Stimulated activated CD8-positive, alpha-beta memory T cell treated with anti-CD3 and anti-CD28 coated beads, Interleukin-7, amount 100 ng/mL, for 24 hours (primary cell): ENCODE data around the gene IGSF11.

Source experiments
- DNase-seq: peaks from one replicate; pipeline ENCODE4 v3.0.0-alpha.2; 2020; ENCODE audit warnings: low read depth

The IGSF11 gene

DNA sequence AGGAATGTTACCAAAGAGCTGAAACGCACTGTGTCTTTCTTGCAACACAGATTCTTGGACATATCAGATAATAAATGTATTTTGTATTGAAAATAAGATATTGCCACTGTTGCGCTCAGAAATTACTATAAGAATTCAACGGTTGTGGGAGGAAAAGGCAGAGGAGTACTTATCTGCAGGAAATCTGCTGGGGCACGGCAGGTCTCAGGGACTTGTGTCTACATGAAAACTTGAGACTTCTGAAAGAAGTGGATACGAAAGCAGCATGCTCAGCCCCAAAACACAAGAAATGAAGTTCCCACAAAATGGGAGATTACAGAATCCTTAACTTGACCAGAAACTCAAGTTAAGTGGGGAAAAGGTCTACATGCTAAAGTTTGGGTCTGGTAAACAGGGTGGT, 86.5 kb downstream of the IGSF11 start:
- no peak for DNase-seq

DNA sequence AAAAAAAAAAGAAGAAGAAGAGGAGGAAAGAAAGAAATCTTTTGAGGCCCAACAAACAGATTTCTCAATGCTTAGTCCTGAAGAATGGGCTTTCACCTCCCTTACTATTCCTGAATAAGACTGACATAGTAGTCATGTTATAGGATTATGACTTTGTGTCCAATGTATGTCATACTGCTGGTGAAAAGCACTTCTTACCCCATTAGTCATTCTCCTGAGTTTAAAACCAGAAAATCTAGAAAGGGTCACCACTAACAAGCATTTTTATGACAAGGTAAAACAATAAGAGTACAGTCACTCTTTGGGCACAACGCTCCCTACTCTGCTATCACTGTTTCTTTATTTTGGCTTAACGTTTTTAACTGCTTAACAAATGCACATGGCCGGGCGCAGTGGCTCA, 88.2 kb downstream of the IGSF11 start:
- DNase-seq: no peak

DNA sequence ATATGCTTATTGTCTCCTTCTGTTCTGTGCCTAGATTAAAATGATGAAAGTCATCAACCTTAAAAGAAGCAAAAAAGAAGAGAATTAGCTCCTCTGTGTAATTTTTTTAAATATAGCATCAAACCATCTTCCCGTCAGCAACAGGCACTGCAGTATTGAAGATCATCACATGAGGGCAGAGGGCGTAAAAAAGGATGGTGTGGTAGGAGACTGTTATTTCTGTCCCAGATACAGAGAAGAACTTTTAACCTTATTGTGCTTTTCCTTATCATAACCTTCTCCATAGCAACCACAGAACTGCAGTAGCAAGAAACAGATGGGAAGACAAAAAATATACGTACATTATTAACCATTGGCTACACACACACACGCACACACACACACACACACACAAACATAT, 88.8 kb downstream of the IGSF11 start:
- no peak for DNase-seq

DNA sequence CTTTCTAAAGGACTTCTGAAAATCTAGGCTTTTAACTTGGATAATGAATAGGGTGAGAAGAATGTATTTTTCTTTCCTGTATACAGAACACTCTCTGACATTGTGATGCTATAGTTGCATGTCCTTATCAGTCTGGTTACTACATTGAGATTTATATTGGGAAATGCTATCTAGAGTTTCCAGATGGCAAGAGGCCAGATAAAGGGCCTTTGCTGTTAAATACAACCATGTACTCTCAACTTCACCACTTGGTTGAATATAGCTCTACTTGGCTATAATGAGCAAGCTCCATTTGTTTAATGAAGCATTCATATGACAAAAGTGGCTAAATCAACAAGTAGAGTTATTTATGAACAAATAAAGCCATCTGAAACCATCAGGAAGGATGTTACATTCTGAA, 91.0 kb downstream of the IGSF11 start:
- no peak for DNase-seq

DNA sequence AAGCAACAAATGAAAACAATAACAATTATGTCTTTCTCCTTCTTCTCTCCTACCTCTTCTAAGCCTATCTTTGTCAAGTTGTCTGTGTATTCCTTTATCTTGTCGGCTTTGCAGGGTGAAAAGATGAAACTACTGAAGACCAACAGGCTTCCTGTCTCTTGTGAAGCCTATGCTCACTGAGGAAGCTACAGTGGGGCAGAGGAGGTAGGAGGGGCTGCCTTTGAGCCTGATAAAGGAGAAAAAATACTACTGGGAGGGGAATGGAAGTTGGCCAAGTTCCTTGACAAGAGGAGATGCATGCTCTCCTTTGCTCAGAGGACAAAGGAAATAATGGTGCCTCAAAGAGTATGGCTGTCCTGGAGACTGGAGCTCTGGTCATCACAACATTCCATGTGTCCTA, 92.0 kb downstream of the IGSF11 start:
- DNase-seq: no peak

DNA sequence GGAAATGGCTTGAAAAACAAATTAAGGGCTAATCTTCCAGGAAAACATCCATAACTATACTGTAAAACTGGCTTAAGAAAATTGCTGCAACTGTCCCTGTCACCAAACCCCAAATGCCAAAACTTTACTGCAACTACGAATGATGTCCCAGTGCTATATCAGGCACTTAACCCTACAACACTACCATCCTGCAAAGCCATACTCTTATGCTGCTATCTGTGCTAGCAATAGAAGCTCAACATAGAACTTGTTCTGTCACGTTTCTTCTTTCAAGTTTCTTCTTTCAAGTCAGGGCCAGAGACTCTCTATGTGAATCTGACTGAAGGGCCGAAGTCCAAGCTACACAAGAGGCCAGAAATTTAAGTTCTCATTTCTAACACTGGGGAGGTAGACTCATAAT, 92.5 kb downstream of the IGSF11 start:
- no peak for DNase-seq

DNA sequence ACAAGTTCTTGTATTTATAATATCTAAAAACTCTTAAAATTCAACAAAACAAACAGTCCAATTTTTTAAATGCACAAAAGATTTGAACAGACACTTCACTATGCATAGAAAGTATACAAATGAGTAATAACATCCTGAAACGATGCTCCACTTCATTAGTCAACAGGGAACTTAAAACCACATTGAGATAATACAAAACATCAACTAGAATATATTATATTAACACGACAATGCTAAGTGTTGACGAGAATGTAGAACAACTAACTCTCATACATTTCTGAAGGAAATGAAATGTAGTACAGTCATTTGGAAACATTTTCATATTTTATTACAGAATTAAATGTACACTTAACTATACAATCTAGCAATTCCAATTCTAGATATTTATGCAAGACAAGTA, 93.4 kb downstream of the IGSF11 start:
- no peak for DNase-seq

DNA sequence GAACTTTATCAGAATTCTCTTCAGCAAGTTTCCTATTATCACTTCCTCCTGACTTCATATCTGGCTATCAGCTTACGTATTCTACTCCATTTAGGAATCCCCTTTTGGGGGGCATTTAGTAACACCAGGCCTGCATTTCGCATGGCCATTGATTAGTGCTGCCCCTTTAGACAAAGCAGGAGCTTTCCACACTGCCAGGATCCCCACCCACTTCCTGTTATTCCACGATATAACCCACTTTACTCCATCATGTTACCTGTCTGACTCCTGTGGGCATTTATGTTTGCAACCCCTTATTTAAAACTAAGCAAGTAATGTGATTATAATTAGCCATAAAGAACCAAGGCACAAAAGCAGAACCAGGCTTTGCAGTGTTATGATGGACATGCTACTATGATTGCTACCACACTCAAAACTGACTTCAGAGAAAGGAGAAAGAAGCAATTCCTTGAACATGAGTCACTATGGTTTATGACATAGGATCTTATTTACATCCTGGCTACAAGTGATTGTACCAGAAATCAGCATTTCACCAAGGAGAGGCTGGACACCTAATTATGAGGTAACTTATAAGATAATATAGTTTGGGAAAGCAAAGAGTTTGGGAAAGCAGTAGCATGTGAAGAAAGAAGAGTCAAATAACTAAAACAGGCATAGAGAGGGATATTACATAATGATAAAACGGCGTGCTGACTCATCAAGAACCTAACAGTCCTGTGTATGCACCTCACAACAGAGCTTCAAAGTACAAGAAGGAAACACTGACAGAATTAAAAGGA, 96.3 kb downstream of the IGSF11 start:
- DNase-seq: no peak

DNA sequence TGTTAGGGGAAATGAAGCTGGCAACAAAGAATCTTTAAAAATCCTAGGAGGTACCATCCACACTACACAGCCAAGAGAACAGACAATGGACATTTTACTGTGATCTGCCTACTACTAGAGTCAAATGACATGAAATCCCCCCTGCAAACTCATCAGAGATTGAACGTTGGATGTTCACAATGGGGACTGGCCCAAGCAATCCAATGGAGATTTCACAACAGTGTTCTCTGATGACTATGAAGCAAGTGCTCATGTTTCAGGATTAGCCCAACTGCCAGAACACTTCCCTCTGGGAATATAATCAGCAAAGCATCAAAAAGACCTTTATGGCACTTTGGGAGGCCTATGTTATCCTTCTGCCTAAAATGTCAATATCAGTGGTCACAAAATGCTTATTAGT, 97.8 kb downstream of the IGSF11 start:
- no peak for DNase-seq

DNA sequence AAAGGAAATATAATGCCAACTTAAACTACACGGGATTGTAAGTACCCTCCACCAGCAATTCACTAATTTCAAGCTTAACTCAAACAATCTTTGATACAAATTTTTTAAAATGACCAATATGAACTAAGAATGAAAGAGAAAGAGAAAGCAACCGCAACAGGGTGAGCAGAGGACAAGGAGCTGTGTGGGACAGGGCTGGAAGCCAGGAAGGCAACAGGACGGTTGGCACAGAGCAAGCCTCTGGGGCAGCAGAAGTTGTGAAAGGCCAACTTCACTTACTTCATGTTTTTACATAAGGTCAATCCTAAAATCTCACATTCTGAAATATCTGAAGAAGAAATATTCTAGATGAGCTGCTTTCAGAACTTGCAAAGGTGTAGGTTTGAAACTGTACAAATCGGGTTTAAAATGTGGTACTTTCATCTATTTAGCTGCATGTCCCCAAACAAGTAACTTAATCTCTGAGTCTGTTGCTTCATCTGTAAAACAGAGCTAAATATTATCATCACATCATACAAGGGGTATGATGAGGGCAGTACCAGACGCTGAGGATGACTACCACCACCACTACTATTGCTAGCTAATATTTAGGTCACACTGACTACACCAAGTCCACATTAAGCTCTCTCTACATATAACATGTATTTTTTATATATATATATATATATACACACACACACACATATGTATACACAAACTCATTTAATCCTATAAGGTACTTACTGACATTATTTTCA, 101.7 kb downstream of the IGSF11 start:
- no peak for DNase-seq

DNA sequence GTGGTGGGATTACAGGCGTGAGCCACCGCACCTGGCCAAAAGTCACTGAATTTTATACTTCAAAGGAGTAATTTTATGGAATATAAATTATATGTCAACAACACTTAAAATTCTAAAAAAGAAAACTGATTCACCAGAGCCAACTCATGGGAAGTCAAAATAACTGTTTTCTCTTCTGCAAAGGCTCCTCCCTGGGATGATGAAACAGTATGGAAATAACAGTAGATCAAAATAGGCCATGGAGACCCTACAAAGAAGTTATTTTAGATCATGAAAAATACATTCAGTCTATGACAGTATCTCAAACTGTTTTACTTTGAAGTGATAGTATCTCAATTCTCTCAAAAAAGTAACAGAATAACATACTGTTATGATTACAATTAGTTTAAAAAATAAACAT, 102.7 kb downstream of the IGSF11 start:
- DNase-seq: no peak

DNA sequence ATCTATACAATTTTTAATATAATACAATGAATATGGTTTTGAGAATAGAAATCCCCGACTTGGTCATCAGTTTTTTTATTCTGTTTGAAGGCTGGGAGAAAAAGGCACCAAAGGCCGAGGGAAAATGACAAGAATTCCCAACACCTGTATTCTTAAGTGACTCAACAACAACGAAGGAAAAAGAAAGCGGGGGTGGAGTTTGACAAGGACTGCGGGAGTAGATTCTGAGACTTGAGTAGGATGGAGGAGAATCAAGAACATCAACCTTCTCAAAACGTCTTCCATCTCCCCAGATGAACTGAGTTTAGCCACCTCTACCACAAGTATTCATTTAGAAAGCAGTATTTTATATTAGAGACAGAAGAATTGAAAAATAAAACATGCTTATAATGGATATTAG, 107.2 kb downstream of the IGSF11 start:
- no peak for DNase-seq

DNA sequence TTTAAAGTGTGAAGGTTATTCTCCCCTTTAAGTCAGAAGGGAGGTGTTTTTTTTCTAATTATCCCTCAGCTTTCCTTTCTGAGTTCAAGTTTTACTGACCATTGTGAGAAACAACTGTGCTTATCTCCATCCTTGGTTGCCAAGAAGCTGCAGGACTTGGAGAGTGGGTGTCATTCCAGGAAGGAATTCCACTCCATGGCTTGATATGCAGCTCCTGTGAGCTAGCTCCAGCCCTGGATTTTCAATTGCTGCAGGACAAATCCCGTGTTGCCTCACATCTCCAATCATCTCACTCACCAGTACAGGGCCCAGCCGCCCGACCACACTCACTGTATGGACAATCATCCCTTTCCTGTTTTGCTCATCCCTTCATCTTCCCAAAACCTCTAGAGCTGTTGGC, 122.5 kb downstream of the IGSF11 start:
- DNase-seq: no peak

DNA sequence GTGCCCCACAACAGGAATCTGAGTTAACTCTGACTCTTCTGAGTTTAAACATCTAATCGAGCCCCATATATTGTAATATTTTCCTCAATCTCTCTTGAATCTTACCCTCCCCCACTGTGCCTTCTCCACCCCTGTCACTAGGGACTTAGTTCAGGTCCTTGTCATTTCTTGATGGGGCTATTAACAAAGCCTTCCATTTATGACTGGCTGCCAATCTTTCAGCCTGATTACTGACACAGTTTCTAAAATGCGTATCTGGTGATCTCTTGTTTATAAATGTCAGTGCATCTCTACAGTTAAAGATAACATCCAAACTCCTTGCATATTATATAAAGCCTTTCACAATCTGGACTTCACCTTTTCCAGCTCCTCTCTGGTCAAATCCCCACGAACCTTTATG, 124.3 kb downstream of the IGSF11 start:
- no peak for DNase-seq

DNA sequence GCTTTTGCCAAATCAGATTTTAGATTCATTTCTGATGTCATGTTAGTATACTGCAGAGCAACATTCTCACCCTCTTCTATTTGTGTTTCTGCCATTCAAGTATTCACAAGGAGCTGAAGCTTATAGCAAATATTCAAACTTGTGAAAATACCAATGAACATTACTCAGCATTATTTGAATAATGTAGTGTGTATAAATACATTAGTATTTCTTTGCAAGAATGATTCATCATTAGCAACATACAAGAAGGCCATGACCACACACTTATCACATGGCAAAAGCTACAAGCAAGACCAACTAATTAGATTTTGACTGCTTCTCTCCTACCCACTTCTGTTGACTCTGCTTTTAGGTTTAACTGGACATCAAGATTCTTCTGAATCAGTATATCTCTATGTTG, 124.9 kb downstream of the IGSF11 start:
- no peak for DNase-seq

DNA sequence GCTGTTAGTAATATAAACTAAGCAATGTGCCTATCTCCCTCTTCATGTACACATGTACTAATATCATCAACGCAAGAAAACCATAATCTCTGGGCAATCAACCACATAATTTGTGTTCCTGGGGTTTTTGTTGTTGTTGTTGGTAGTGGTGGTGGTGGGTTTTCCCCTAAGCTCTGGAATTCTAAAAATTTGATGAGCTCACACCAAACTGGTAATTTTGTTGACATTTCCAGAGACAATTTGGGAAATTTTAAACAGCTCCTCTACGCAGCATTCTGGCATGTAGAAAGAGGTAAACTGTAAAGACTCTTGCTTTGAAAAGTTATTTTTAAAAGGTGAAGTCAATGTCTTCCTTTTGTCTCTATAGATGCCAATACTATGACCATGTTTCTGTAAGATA, 126.7 kb downstream of the IGSF11 start:
- no peak for DNase-seq

DNA sequence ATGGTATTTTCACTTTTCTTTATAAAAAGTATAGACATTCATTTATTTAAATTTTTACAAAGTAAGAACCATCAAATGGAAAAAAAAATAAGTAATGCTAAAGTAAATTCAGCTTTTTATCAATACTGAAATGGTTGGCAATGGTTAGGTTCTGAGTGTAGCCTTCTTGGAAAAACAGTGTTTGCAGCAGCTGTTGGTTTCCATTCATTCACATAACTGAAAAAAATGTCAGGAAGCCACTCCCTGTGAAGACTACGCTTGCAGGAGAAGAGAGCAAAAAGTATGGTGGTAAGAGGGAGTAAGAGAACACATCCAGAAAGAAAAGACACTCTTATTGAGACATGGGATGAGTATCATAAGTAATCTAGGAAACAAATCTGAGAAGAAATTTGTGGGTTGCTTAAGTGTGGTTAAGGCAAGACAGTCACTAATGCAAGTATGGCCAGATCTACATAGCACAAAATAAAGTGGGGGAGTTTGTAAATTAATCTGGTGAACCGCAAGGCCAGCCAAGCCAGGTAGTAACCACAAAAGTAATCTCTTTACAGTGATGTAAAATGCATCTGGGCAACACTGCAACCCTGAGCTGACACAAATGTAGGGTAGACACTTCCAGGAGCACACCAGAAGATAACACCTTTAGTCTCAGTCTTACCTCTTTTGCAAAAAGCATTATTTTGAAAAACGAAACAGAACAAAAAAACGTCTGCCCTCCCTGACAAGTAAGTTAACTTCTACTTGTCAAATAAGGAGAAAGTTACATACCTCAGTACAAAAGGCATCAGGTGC, 133.7 kb downstream of the IGSF11 start:
- no peak for DNase-seq

DNA sequence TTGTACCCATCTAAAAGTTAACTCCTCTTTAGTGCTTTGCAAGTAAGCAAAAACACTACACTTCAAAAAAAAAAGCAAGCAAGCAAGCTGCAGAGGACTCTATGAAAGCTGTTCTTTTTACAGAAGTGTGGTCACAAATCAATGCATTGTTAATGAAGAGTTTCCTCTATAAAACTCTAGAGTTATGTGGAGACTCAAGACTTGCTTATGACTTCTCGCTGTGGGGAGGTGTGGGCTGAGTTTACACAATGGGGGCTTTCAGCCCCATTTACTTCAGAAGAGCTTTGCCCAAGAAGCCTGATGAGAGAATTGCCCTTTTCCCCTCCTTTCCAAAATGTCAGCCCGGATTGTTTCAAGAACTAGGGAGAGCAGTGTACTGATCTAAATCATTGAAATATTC, 144.4 kb downstream of the IGSF11 start:
- DNase-seq: no peak

DNA sequence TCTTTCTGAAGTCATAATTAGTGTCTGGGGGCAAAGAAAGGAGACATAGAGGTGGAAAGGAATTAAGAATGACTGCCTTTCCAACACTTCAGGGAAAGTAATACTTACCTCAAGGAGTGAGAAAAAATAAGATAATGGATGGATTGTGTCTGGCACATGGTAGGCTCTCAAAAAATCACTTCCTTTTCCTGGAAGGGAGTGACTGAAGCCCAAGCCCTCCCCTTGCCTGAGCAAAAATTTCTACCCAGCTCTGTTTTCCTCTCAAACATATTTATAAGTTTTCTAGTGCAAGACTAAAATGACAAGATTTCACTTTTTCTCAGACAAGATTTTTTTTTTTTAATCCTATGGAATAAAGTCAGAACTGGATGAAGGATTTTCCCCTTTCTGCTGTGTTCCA, 145.0 kb downstream of the IGSF11 start:
- DNase-seq: no peak

DNA sequence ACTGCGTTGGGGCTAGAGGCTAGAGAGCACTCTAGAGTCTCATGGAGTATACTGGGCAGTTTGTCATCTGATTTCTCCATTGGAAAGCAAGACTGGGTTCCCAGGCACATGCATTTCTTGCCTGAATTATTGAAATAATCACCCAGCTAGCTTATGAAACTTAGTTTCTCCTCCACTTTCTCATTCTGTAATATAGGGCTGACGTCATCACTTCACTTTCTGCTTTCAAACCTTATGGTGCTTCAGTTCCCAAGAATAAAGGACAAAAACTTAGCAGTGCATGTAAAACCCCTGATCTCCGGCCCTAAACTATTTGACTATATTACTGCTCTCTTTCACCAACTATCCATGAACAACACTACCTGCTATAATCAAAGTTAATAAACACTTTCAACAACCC, 147.9 kb downstream of the IGSF11 start:
- no peak for DNase-seq

DNA sequence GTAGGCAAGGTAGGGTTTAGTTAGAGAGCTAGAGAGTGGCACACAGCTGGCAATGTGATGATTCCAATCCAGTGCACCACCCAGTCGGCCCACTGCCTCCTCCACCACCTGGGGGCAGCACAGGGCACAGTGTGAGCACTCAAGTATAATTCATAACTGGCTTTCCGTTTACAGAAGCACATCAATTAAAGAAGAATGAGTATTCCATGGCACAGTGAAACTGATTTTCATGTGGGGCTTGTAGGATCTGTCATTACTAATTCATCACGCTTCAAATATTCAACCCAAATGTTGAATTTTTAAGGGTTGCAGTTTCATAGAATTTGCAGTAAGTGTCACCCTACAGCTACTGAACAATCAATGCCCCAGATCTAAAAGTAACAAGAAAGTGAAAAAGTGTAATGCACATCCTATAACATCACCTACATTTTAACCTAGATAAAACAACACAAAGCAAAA, 149.9 kb downstream of the IGSF11 start:
- peak; percentile 65 for DNase-seq

DNA sequence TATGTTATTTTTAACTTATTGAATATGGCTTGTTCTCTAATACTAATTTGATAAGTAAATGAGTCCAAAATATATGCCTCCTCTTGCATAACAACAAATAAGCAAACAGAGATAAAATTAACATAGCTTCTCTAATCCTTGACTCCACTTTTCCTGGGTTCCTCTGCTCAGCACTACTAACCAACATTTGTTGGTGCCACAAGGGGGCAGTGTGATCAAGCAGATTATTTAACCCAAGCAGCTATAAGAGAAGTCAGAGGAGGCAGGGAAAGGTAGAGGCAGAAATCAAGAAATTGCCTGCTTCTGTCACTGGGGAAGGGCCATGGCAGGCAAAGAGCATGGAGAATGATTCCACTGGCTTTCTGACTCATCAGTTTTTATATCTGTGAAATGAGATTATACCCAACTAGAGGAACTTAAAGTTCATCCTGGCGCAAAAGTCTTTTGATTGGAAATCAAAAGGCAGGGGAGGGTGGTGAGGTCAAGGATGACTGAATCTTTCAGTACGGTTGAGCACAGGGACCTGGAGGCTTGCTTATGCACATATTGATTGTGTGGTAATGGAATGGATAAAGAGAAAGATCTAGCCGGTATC, 152.2 kb downstream of the IGSF11 start:
- peak; percentile 29 for DNase-seq

DNA sequence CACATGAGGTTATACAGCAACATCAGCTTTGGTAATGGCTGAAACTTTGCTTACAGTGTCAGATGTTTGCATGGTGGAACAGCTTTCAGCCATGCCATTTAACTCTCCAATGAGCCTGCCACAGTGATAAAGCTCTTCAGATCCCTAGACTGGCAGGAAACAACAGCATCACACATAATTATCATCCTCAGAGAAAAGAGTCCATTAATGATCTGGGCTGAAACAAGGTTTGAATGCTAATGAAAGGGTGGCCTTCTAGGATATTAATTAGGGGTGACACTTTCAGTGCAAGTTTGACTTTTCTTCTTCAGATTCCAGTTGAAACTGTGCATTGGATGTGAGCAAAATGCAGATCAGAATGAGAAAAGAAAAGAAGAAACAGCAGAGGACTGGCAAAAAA, 166.6 kb downstream of the IGSF11 start:
- DNase-seq: no peak
